Measurements from ENCODE around the gene PTPRF.

- TF ChIP-seq CTCF (IDR thresholded peaks at IDR 0.05 in 8 of 11, conservative IDR thresholded peaks at IDR 0.05 in 3 of 11) (no peak), POLR2A (IDR thresholded peaks at IDR 0.05) (no peak), POLR2AphosphoS5 (IDR thresholded peaks at IDR 0.05) (no peak)
Observed at GRCh38 chr1:43605766-43606165, 75.1 kb downstream of the PTPRF start.

All from spleen (tissue), 7 donors.